Measurements from ENCODE around the gene SMIM13.

SMIM13 gene

GRCh38 chr6:11163932-11164331, 70.3 kb downstream of the SMIM13 start:
- no peaks in the 10 kb centered on the region for H3K36me3 ChIP-seq (ENCODE audit: insufficient read depth, low read length)
- no peak overlapping the region for H3K9ac ChIP-seq (ENCODE audit: low read length)
- H3K9me3 ChIP-seq (ENCODE audit: low read length): no peaks in the 10 kb centered on the region
- H3K27me3 ChIP-seq (ENCODE audit: control insufficient read depth in 1 of 2, insufficient read depth in 2 of 2, low read length in 2 of 2): no peaks in the 10 kb centered on the region
- H3K4me3 ChIP-seq (ENCODE audit: low read depth in 1 of 2, low read length in 2 of 2): no peak overlapping the region
- no peaks in the 10 kb centered on the region for H3K4me1 ChIP-seq (ENCODE audit: insufficient read depth, low read length)
- H3K27ac ChIP-seq (ENCODE audit: low read depth, low read length): no peak overlapping the region

- Histone ChIP-seq H3K27me3 (ENCODE audit: control insufficient read depth in 1 of 2, insufficient read depth in 2 of 2, low read length in 2 of 2) (no peaks in the 10 kb centered on the region), H3K9ac (ENCODE audit: low read length) (no peak overlapping the region), H3K9me3 (ENCODE audit: low read length) (no peaks in the 10 kb centered on the region), H3K4me3 (ENCODE audit: low read depth in 1 of 2, low read length in 2 of 2) (no peak overlapping the region), H3K27ac (ENCODE audit: low read depth, low read length) (no peak overlapping the region), H3K36me3 (ENCODE audit: insufficient read depth, low read length) (no peaks in the 10 kb centered on the region), H3K4me1 (ENCODE audit: insufficient read depth, low read length) (no peaks in the 10 kb centered on the region)
These were observed 71.3 kb downstream of the SMIM13 start for GRCh38 chr6:11164717-11165646.

GRCh38 chr6:11166948-11167347, 73.3 kb downstream of the SMIM13 start:
- no peaks in the 10 kb centered on the region for H3K4me1 ChIP-seq (ENCODE audit: insufficient read depth, low read length)
- H3K9me3 ChIP-seq (ENCODE audit: low read length): no peaks in the 10 kb centered on the region
- H3K36me3 ChIP-seq (ENCODE audit: insufficient read depth, low read length): no peaks in the 10 kb centered on the region
- H3K4me3 ChIP-seq (ENCODE audit: low read depth in 1 of 2, low read length in 2 of 2): no peak overlapping the region
- H3K9ac ChIP-seq (ENCODE audit: low read length): no peak overlapping the region
- no peak overlapping the region for H3K27ac ChIP-seq (ENCODE audit: low read depth, low read length)
- H3K27me3 ChIP-seq (ENCODE audit: control insufficient read depth in 1 of 2, insufficient read depth in 2 of 2, low read length in 2 of 2): no peaks in the 10 kb centered on the region

GRCh38 chr6:11168091-11168635, 74.5 kb downstream of the SMIM13 start:
- Histone ChIP-seq H3K27ac (ENCODE audit: low read depth, low read length) (no peak overlapping the region), H3K9ac (ENCODE audit: low read length) (no peak overlapping the region), H3K9me3 (ENCODE audit: low read length) (no peaks in the 10 kb centered on the region), H3K27me3 (ENCODE audit: control insufficient read depth in 1 of 2, insufficient read depth in 2 of 2, low read length in 2 of 2) (no peaks in the 10 kb centered on the region), H3K4me1 (ENCODE audit: insufficient read depth, low read length) (no peaks in the 10 kb centered on the region), H3K36me3 (ENCODE audit: insufficient read depth, low read length) (no peaks in the 10 kb centered on the region), H3K4me3 (ENCODE audit: low read depth in 1 of 2, low read length in 2 of 2) (no peak overlapping the region)

GRCh38 chr6:11171952-11172351, 78.3 kb downstream of the SMIM13 start:
- Histone ChIP-seq H3K9me3 (ENCODE audit: low read length) (no peaks in the 10 kb centered on the region), H3K4me3 (ENCODE audit: low read depth in 1 of 2, low read length in 2 of 2) (no peak overlapping the region), H3K27ac (ENCODE audit: low read depth, low read length) (no peak overlapping the region), H3K9ac (ENCODE audit: low read length) (no peak overlapping the region), H3K4me1 (ENCODE audit: insufficient read depth, low read length) (no peaks in the 10 kb centered on the region), H3K27me3 (ENCODE audit: control insufficient read depth in 1 of 2, insufficient read depth in 2 of 2, low read length in 2 of 2) (no peaks in the 10 kb centered on the region), H3K36me3 (ENCODE audit: insufficient read depth, low read length) (no peaks in the 10 kb centered on the region)

GRCh38 chr6:11172501-11173327, 79.1 kb downstream of the SMIM13 start:
- H3K27me3 ChIP-seq (ENCODE audit: control insufficient read depth in 1 of 2, insufficient read depth in 2 of 2, low read length in 2 of 2): no peaks in the 10 kb centered on the region
- H3K9me3 ChIP-seq (ENCODE audit: low read length): no peaks in the 10 kb centered on the region
- no peak overlapping the region for H3K9ac ChIP-seq (ENCODE audit: low read length)
- no peak overlapping the region for H3K4me3 ChIP-seq (ENCODE audit: low read depth in 1 of 2, low read length in 2 of 2)
- no peak overlapping the region for H3K27ac ChIP-seq (ENCODE audit: low read depth, low read length)
- H3K36me3 ChIP-seq (ENCODE audit: insufficient read depth, low read length): no peaks in the 10 kb centered on the region
- H3K4me1 ChIP-seq (ENCODE audit: insufficient read depth, low read length): no peaks in the 10 kb centered on the region

GRCh38 chr6:11174242-11174611, 80.6 kb downstream of the SMIM13 start:
- Histone ChIP-seq H3K27ac (ENCODE audit: low read depth, low read length) (no peak overlapping the region), H3K9me3 (ENCODE audit: low read length) (no peaks in the 10 kb centered on the region), H3K4me3 (ENCODE audit: low read depth in 1 of 2, low read length in 2 of 2) (no peak overlapping the region), H3K36me3 (ENCODE audit: insufficient read depth, low read length) (no peaks in the 10 kb centered on the region), H3K4me1 (ENCODE audit: insufficient read depth, low read length) (no peaks in the 10 kb centered on the region), H3K27me3 (ENCODE audit: control insufficient read depth in 1 of 2, insufficient read depth in 2 of 2, low read length in 2 of 2) (no peaks in the 10 kb centered on the region), H3K9ac (ENCODE audit: low read length) (no peak overlapping the region)

GRCh38 chr6:11177271-11177670, 83.6 kb downstream of the SMIM13 start:
- H3K4me3 ChIP-seq (ENCODE audit: low read depth in 1 of 2, low read length in 2 of 2): no peak overlapping the region
- no peaks in the 10 kb centered on the region for H3K27me3 ChIP-seq (ENCODE audit: control insufficient read depth in 1 of 2, insufficient read depth in 2 of 2, low read length in 2 of 2)
- H3K36me3 ChIP-seq (ENCODE audit: insufficient read depth, low read length): no peaks in the 10 kb centered on the region
- H3K9ac ChIP-seq (ENCODE audit: low read length): no peak overlapping the region
- no peaks in the 10 kb centered on the region for H3K4me1 ChIP-seq (ENCODE audit: insufficient read depth, low read length)
- H3K9me3 ChIP-seq (ENCODE audit: low read length): no peaks in the 10 kb centered on the region
- no peak overlapping the region for H3K27ac ChIP-seq (ENCODE audit: low read depth, low read length)

- Histone ChIP-seq H3K9ac (ENCODE audit: low read length) (no peak overlapping the region), H3K4me3 (ENCODE audit: low read depth in 1 of 2, low read length in 2 of 2) (no peak overlapping the region), H3K27ac (ENCODE audit: low read depth, low read length) (no peak overlapping the region), H3K36me3 (ENCODE audit: insufficient read depth, low read length) (no peaks in the 10 kb centered on the region), H3K4me1 (ENCODE audit: insufficient read depth, low read length) (no peaks in the 10 kb centered on the region), H3K27me3 (ENCODE audit: control insufficient read depth in 1 of 2, insufficient read depth in 2 of 2, low read length in 2 of 2) (no peaks in the 10 kb centered on the region), H3K9me3 (ENCODE audit: low read length) (no peaks in the 10 kb centered on the region)
These were observed 85.4 kb downstream of the SMIM13 start for GRCh38 chr6:11179088-11179418.

GRCh38 chr6:11179419-11180202, 86.0 kb downstream of the SMIM13 start:
- H3K9me3 ChIP-seq (ENCODE audit: low read length): no peaks in the 10 kb centered on the region
- no peak overlapping the region for H3K9ac ChIP-seq (ENCODE audit: low read length)
- no peak overlapping the region for H3K4me3 ChIP-seq (ENCODE audit: low read depth in 1 of 2, low read length in 2 of 2)
- no peak overlapping the region for H3K27ac ChIP-seq (ENCODE audit: low read depth, low read length)
- no peaks in the 10 kb centered on the region for H3K27me3 ChIP-seq (ENCODE audit: control insufficient read depth in 1 of 2, insufficient read depth in 2 of 2, low read length in 2 of 2)
- H3K4me1 ChIP-seq (ENCODE audit: insufficient read depth, low read length): no peaks in the 10 kb centered on the region
- H3K36me3 ChIP-seq (ENCODE audit: insufficient read depth, low read length): no peaks in the 10 kb centered on the region
